HepG2 (cell line): ENCODE data around the gene NDUFB10. TPM values are rescaled to one million over a fixed set of nuclear protein-coding genes. Genes with fewer than 3 reads are reported as not detected.
A peak's percentile ranks its signal among the peaks of the same experiment; 100 is the strongest.

Source experiments
- AKNA ChIP-seq: sonication (generic); formaldehyde crosslinking; IDR thresholded peaks from 2 replicates; pipeline ENCODE4 v1.4.0; 2020; ENCODE audit warnings: missing genetic modification reagents, borderline replicate concordance
- ATF4 ChIP-seq, 2 experiments: fragments of 450-650 bp in 1 of 2; sonication (generic) in 1 of 2; formaldehyde crosslinking; IDR thresholded peaks; 2 replicates each; pipeline versions ENCODE4 v1.5.0 to v1.8.0; 2020 to 2022; ENCODE audit warnings: mild to moderate bottlenecking in 1 of 2, missing genetic modification reagents in 1 of 2
- BCL6 ChIP-seq: IDR thresholded peaks from 2 replicates; pipeline ENCODE4 v1.6.1; 2016; ENCODE audit warnings: missing genetic modification reagents, missing compliant biosample characterization
- KLF13 ChIP-seq: sonication (generic); formaldehyde crosslinking; IDR thresholded peaks from 2 replicates; pipeline ENCODE4 v1.4.0; 2020; ENCODE audit warnings: mild to moderate bottlenecking, missing genetic modification reagents
- MTA1 ChIP-seq: sonication (generic); formaldehyde crosslinking; IDR thresholded peaks from 2 replicates; pipeline ENCODE4 v1.4.0; 2020; ENCODE audit warnings: missing genetic modification reagents, mild to moderate bottlenecking, borderline replicate concordance
- NFYB ChIP-seq: sonication (generic); formaldehyde crosslinking; IDR thresholded peaks from 2 replicates; pipeline ENCODE4 v1.4.0; 2020; ENCODE audit warnings: missing genetic modification reagents
- POLR2G ChIP-seq: fragments of 200-400 bp; formaldehyde crosslinking; IDR thresholded peaks from 2 replicates; pipeline ENCODE4 v1.6.1; 2018; ENCODE audit warnings: mild to moderate bottlenecking, low read depth, low read length, moderate library complexity
- RBM39 ChIP-seq: fragments of 200-400 bp; formaldehyde crosslinking; IDR thresholded peaks from one replicate; pipeline ENCODE4 v1.6.1; 2018; ENCODE audit warnings: antibody characterized with exemption, mild to moderate bottlenecking, low read depth, low read length; ENCODE audit not compliant: poor library complexity, severe bottlenecking
- SRSF1 ChIP-seq: fragments of 200-400 bp; formaldehyde crosslinking; optimal IDR thresholded peaks from 2 replicates; pipeline ENCODE3; 2017; ENCODE audit warnings: mild to moderate bottlenecking, low read depth, low read length, moderate library complexity
- TARDBP ChIP-seq: sonication (generic); formaldehyde crosslinking; IDR thresholded peaks from 2 replicates; pipeline ENCODE4 v1.8.0; 2022; ENCODE audit warnings: mild to moderate bottlenecking, missing genetic modification reagents
- TFDP1 ChIP-seq: IDR thresholded peaks from 2 replicates; pipeline ENCODE4 v1.6.1; 2016; ENCODE audit warnings: missing compliant biosample characterization, missing genetic modification reagents, borderline replicate concordance
- THAP8 ChIP-seq: sonication (generic); formaldehyde crosslinking; IDR thresholded peaks from 2 replicates; pipeline ENCODE4 v1.5.1; 2020; ENCODE audit warnings: missing genetic modification reagents, mild to moderate bottlenecking, borderline replicate concordance
- ZNF230 ChIP-seq: sonication (generic); formaldehyde crosslinking; IDR thresholded peaks from 2 replicates; pipeline ENCODE4 v1.4.0; 2020; ENCODE audit warnings: mild to moderate bottlenecking, missing genetic modification reagents
- ZNF264 ChIP-seq: sonication (generic); formaldehyde crosslinking; IDR thresholded peaks from 2 replicates; pipeline ENCODE4 v1.4.0; 2020; ENCODE audit warnings: missing genetic modification reagents
- ZNF441 ChIP-seq: sonication (generic); formaldehyde crosslinking; IDR thresholded peaks from 2 replicates; pipeline ENCODE4 v1.7.0; 2021; ENCODE audit warnings: missing genetic modification reagents, borderline replicate concordance
- ZNF572 ChIP-seq: sonication (generic); formaldehyde crosslinking; IDR thresholded peaks from 2 replicates; pipeline ENCODE4 v1.5.1; 2020; ENCODE audit warnings: mild to moderate bottlenecking, missing genetic modification reagents
- ZNF704 ChIP-seq: sonication (generic); formaldehyde crosslinking; IDR thresholded peaks from 2 replicates; pipeline ENCODE4 v1.8.1; 2023; ENCODE audit warnings: mild to moderate bottlenecking, inconsistent platforms, moderate library complexity, missing genetic modification reagents, borderline replicate concordance
- polyA plus RNA-seq, 8 experiments: library from polyadenylated mRNA; depleted of rRNA in 3 of 8; stranded (reverse) in 7 of 8; unstranded in 1 of 8; fragments of >200 nt; fragmentation: Illumina TruSeq in 4 of 8; extraction: Trizol in 4 of 8; gene quantifications; 2 replicates each; pipeline versions ENCODE4 v1.2.1 to v1.2.3, GENCODE V29; 2011 to 2016; ENCODE audit warnings: low read depth in 4 of 8, missing spikeins in 1 of 8, mixed read lengths in 1 of 8; ENCODE audit not compliant: insufficient read depth in 1 of 8
- total RNA-seq, 5 experiments: library from RNA; depleted of rRNA; stranded (reverse); fragments of >200 nt; fragmentation: Illumina TruSeq; extraction: Trizol; gene quantifications; 2 replicates each; pipeline ENCODE4 v1.2.3, GENCODE V29; 2016; ENCODE audit warnings: low read depth in 1 of 5

Gene NDUFB10
- total and polyA plus RNA-seq, 2 of the 13 experiments (the other 11 are each of a cell fraction or from before 2014, with no cell fraction given): 68.6 to 157 TPM

GRCh38 chr16:1929578-1930337, 29.6 kb upstream of the NDUFB10 start (continued):
- TF ChIP-seq RBM39: no peak
- TF ChIP-seq BCL6 (CRISPR knock-in tag): no peak
- no peak for TF ChIP-seq NFYB
- peak; percentile 71; the same call in 1 of the 2 replicates for TF ChIP-seq MTA1
- TF ChIP-seq AKNA: no peak
- no peak for TF ChIP-seq ZNF572 (CRISPR knock-in tag)
- TF ChIP-seq ZNF441 (CRISPR knock-in tag): peak; percentile 69; the same call in 1 of the 2 replicates
- no peak; a peak in 1 of 4 replicates for TF ChIP-seq ATF4 (CRISPR knock-in tag; IDR thresholded peaks at IDR 0.05)
- no peak for TF ChIP-seq THAP8
- TF ChIP-seq TFDP1 (CRISPR knock-in tag): peak; percentile 98
- TF ChIP-seq POLR2G: peak; percentile 60
- 0 out of 2 replicates have a peak, but pooled peaks have one; percentile 82 for TF ChIP-seq ZNF230 (CRISPR knock-in tag)
- TF ChIP-seq TARDBP (CRISPR knock-in tag): peak; percentile 49
- no peak for TF ChIP-seq SRSF1
- TF ChIP-seq ZNF264: no peak
- no peak for TF ChIP-seq KLF13 (CRISPR knock-in tag)
- peak; percentile 76 for TF ChIP-seq ZNF704
